Pulmonary artery endothelial cell (primary cell): ENCODE measurements around the gene MEP1A. TPM values are rescaled to one million over a fixed set of nuclear protein-coding genes. Genes with fewer than 3 reads are reported as not detected.

ENCODE experiments used
- total RNA-seq: library from RNA; depleted of rRNA; stranded (reverse); fragments of >200 nt; gene quantifications from 2 replicates; pipeline ENCODE4 v1.2.3, GENCODE V29; 2014

Gene MEP1A
- total RNA-seq, 1 donor from 2014 or later, result not detected

Other genes starting within 250 kb of the MEP1A start
- 0.13 and 0.18 TPM in 2 replicates for gene CYP39A1, start 140.6 kb upstream of the MEP1A start, total RNA-seq
- 0.66 and 1.9 TPM in 2 replicates for gene SLC25A27, start 140.4 kb upstream of the MEP1A start, total RNA-seq
- gene TDRD6, start 105.5 kb upstream of the MEP1A start, total RNA-seq, result 0.04 TPM in 1 of 2 replicates, not detected in the other
- gene PLA2G7, start 58.0 kb upstream of the MEP1A start, total RNA-seq, result not detected in 2 replicates
- not detected in 2 replicates for gene ANKRD66, start 46.5 kb upstream of the MEP1A start, total RNA-seq
- gene ADGRF5, start 128.5 kb downstream of the MEP1A start, total RNA-seq, result 2.0 and 20.1 TPM in 2 replicates
- not detected in 2 replicates for gene ADGRF1, start 248.9 kb downstream of the MEP1A start, total RNA-seq